ENCODE measurements around the gene HIC1.

The HIC1 gene

DNA sequence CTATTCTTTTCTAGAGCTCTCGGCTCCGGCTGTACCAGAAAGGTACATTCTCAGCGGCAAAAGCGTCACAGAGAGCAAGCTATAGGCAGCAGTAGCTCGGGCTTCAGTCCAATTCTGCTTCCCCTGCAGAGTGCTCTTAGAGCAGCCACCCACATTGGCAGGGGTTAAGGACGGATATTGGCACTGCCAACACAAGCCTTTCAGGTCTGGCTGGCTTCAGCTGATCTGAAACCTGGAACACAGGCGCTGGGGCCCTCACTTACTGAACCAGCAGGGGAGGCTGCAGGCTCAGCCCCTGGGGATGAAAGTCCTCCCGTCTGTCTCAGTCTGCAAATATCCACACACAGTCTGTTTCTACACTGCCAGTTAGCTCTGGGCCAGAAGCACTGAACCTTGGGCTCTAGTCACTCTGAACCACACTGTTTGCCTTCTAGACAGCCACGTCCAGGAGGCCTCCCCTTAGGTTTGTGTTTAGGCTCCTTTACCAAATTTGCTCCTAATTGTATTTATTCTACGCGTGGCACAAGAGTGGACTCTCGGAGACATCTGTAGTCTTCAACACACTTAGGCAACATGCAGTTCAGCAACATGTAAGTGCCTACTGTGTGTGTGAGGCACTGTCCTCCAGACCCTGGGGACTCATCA is 40.1 kb downstream of the HIC1 start:
- peak in 50 of 58 donors; percentile 9 to 83 (median 42) for DNase-seq

DNA sequence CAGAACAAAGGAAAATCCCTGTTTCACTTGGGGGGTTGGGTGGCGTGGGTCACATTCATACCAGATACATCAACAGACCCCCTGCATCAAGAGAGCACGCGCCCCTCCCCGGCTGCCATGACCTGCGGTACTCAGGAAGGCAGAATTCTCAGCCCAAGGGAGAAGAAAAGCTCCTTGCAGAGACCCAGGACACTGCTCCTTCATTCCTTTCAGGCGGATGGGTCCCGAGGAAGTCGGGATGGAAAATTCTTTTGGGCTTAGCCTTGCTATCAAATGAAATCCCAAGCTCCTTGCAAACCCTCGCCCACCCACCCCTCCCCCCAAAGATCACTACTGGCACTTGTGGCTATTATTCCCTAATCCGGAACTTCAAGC is 40.6 kb downstream of the HIC1 start:
- DNase-seq = no peak

- DNase-seq = no peak
Measured at GRCh38 chr17:2101448-2102257, 46.8 kb downstream of the HIC1 start.

- no peak for DNase-seq
Measured at GRCh38 chr17:2102931-2103809, 48.3 kb downstream of the HIC1 start.

GRCh38 chr17:2105663-2106062 is 50.8 kb downstream of the HIC1 start:
- no peak for DNase-seq

DNA sequence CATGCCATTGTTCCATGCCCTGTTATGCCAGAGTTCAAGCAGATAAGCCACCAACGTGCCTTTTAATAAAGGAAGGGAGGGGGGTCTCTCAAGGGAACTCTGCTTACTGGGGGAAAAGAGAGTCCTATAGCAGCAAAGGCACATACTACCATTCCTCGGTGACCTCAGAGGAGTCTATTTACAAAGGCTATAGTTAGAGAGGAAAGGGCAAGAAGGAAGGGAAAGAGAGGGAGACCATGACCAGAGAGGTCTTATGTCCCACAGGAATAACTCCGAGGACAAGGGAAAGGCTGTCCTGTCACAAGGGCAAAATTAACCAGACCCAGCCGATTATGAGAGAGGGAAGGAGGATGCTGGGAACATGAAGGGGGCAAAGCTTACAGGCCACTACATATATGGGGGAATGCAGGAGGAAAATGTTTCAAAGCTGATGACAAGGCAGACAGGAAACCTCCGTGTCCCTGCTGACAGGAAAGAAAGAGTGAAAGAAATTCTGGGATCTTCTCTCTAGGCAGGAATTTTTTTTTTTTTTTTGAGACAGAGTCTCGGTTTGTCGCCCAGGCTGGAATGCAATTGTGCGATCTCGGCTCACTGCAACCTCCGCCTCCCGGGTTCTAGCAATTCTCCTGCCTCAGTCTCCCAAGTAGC is 51.5 kb downstream of the HIC1 start:
- no peak for DNase-seq

DNA sequence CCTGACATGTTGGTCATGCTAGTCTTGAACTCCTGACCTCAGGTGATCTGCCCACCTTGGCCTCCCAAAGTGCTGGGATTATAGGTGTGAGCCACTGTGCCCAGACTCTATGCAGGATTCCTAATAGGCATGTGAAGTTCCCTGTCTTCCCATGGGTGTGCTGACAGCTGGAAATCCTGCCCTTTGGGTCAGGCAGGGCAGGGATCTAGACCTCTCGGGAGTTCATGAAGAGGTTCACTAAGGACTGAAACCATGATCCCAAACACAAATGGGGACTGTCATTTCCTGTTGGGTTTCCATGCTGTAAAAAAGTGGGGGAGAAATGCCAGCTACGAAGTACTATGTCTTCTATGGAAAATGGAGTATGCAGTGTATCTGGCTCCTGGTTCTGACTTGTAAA is 52.1 kb downstream of the HIC1 start:
- no peak for DNase-seq

DNA sequence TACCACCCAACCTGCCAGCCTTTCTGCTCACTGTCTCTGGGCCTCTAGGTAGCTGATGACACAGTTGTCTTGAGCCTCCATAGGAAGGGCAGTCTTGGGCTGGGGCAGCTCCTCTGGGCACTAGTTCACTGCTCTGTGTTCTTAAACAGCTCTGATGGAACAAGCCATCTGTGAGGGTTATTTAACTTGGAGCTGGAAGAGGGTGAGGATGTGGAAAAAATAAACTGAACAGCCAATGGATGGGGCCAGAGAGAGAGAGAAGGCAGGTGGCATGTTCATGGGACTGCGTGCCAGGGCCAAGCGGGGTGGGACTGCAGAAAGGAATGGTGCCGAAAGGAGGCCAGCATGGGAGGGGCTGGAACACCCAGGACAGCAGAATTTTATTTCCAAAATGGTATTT is 52.6 kb downstream of the HIC1 start:
- no peak for DNase-seq

GRCh38 chr17:2108170-2108569 is 53.3 kb downstream of the HIC1 start:
- DNase-seq = no peak

GRCh38 chr17:2110436-2110835 is 55.5 kb downstream of the HIC1 start:
- DNase-seq = no peak

GRCh38 chr17:2111691-2112090 is 56.8 kb downstream of the HIC1 start:
- no peak for DNase-seq
